Germinal center (tissue), 1 donor: ENCODE measurements around the gene DIP2B.
"Not testable (repeated sequence)": the region's sequence is repeated elsewhere in the genome, so short reads cannot be mapped to it uniquely, and the experiment has no call there.

Experiments
- DNase-seq: peaks from one replicate; pipeline ENCODE4 v3.0.0; 2012; ENCODE audit warnings: mixed read lengths, low spot score

Gene DIP2B

GRCh38 chr12:50679612-50680011, 174.8 kb downstream of the DIP2B start:
- no peak for DNase-seq

GRCh38 chr12:50681064-50681463, 176.3 kb downstream of the DIP2B start:
- DNase-seq = not testable (repeated sequence)

- no peak for DNase-seq
These were observed 180.9 kb downstream of the DIP2B start for GRCh38 chr12:50685641-50686040.

GRCh38 chr12:50686406-50686805, 181.6 kb downstream of the DIP2B start:
- DNase-seq = no peak

GRCh38 chr12:50686976-50687375, 182.2 kb downstream of the DIP2B start:
- DNase-seq = no peak

GRCh38 chr12:50689437-50689836, 184.7 kb downstream of the DIP2B start:
- no peak for DNase-seq

GRCh38 chr12:50690925-50691324, 186.1 kb downstream of the DIP2B start:
- DNase-seq = no peak

GRCh38 chr12:50695961-50696360, 191.2 kb downstream of the DIP2B start:
- no peak for DNase-seq

GRCh38 chr12:50696931-50697330, 192.1 kb downstream of the DIP2B start:
- no peak for DNase-seq

GRCh38 chr12:50699154-50699553, 194.4 kb downstream of the DIP2B start:
- DNase-seq = no peak

GRCh38 chr12:50699940-50700339, 195.2 kb downstream of the DIP2B start:
- no peak for DNase-seq

- DNase-seq = no peak
These were observed 201.8 kb downstream of the DIP2B start for GRCh38 chr12:50706606-50707005.

- DNase-seq = no peak
These were observed 202.6 kb downstream of the DIP2B start for GRCh38 chr12:50707396-50707795.

GRCh38 chr12:50708631-50709030, 203.8 kb downstream of the DIP2B start:
- DNase-seq = no peak

GRCh38 chr12:50711121-50711520, 206.3 kb downstream of the DIP2B start:
- DNase-seq = no peak

- DNase-seq = no peak
These were observed 210.4 kb downstream of the DIP2B start for GRCh38 chr12:50715174-50715573.

- no peak for DNase-seq
These were observed 214.0 kb downstream of the DIP2B start for GRCh38 chr12:50718760-50719159.

GRCh38 chr12:50720085-50720484, 215.3 kb downstream of the DIP2B start:
- DNase-seq = no peak

- DNase-seq = no peak
These were observed 215.7 kb downstream of the DIP2B start for GRCh38 chr12:50720501-50720900.

- DNase-seq = no peak
These were observed 219.1 kb downstream of the DIP2B start for GRCh38 chr12:50723865-50724264.

GRCh38 chr12:50725011-50725942, 220.5 kb downstream of the DIP2B start:
- no peak for DNase-seq

- no peak for DNase-seq
These were observed 222.7 kb downstream of the DIP2B start for GRCh38 chr12:50727466-50727865.

GRCh38 chr12:50728417-50728816, 223.6 kb downstream of the DIP2B start:
- DNase-seq = no peak

- DNase-seq = no peak
These were observed 224.1 kb downstream of the DIP2B start for GRCh38 chr12:50728841-50729240.
